GM19043 (cell line): Measurements from ENCODE around the gene HIGD1C.
"Not testable (repeated sequence)": the region's sequence is repeated elsewhere in the genome, so short reads cannot be mapped to it uniquely, and the experiment has no call there.

Source experiments
- ATAC-seq: cut with Tn5 transposase; IDR thresholded peaks from one replicate; pipeline ENCODE4 v1.9.1; 2021; ENCODE audit warnings: low read depth; ENCODE audit not compliant: unreplicated experiment

The HIGD1C gene

GRCh38 chr12:50933459-50934124 is 18.8 kb upstream of the HIGD1C start:
- no peak for ATAC-seq

GRCh38 chr12:50934371-50934851 is 17.9 kb upstream of the HIGD1C start:
- ATAC-seq: no peak

GRCh38 chr12:50934981-50935807 is 17.1 kb upstream of the HIGD1C start:
- ATAC-seq: no peak

DNA sequence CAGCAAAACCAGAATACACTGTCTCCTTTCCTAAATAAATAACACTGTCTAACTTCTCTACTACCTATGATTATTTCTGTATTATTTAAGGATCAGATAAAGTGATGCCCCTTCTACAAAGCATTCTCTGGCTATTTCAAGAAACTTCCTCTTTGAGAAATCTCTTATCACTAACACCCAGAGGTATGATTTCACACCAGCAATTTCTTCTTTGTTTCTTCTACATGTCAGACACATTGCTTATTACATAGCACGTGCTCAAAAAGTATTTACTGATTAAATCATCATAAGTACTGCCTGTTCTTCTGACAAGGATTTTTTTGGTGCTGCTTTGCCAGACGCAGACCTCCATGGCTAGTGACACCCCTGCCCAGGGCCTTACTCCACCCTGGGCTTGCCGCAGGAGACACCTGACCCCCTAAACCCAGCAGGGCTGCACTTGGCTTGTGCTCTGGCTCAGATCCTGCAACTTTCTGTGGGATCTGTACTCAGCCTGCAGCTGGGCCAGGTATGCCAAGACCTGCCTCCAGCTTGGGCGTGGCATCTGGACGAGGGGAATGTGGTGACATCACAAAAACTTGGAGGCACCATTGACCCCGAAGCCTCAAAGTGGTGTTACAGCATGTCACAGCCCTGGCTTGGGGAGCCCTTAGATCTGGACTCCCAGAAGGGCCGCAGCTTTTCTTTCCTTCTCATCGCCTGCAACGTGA is 15.4 kb upstream of the HIGD1C start:
- no peak for ATAC-seq

GRCh38 chr12:50937653-50938052 is 14.7 kb upstream of the HIGD1C start:
- ATAC-seq: no peak

DNA sequence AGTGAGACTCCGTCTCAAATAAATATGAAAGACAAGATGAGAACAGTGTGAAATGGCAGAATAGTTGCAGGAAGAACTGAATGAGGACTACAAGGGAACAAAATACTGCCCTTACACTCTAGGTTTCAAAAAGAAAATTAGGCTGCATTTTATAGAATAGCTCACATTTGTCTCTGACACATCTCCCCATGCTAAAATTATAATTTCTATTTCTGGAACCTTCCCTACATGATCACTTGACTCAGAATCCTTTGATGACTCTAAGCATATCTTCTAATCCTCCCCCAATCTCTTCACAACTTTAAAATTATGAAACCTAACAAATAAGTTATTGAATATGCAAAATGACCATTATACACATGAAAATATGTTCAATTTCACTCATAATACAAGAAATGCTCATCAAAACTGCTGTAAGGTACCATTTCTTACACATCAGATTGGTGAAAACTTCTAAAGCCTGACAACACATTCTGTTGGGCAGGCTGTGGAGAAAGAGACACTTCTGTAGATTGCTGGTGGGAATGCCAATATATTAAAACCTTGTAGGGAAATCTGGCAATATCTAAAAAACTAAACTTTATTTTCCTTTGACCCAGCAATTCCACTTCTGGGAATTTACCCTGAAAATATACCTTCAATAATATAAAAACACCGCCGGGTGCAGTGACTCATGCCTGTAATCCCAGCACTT is 4.3 kb upstream of the HIGD1C start:
- no peak for ATAC-seq

DNA sequence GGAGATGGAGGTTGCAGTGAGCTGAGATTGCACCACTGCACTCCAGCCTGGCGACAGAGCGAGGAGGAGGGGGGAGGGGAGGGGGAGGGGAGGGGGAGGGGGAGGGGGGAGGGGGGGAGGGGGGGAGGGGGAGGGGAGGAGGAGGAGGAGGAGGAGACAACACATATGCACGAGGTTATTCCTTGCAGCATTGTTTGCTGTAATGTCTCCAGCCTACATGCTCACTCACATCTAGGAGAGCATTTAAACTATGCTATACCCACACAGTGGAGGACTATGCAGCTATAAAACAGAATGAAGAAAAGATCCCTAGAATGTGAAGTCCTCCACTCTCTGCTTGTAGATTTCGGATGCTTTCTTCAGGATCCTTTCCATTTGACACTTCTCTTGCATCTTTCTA is 3.5 kb upstream of the HIGD1C start:
- ATAC-seq: no peak

DNA sequence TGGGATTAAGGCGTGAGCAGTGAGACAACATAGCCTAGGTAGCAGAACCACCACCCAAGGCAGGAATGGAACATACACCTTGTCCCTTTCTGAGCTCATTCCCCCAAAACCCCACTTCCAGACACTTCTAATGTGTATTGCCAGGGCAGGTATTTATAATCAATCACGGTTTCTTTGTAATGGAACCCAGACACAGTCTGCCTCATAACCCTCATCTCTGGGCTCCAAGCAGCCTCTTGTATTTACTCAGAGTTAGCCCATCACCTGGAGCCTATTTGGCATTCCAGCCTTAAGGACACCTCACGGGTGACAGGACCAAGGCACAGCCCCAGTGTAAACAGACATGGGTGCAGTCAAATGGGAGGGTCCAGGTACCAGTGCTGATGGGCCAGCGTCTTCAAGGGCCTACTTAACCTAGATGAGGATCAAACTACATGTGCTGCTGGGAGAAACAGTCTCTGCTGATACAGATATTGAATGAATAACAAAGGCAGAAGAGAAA is 2.5 kb upstream of the HIGD1C start:
- no peak for ATAC-seq

GRCh38 chr12:50951112-50951511 is 1.2 kb upstream of the HIGD1C start:
- no peak for ATAC-seq

DNA sequence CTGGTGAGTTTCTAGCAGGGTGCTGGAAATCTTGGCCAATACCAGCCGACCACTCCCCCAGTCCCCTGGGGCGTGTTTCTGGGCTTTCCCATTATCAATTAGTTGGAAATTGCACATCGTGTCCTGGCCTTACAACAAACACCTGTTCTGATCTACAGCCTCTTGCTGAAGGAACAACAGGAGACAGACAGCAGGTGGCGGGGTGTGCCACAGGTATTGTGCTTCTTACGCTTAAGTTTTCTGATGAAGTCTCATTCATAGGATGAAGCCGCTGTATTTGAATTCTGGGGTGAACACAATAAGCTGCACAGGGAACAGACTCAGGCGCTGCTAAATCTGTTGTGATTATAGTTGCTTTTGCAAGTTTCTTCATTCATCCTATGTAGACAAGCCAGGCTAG is 703 bp downstream of the HIGD1C start:
- ATAC-seq: no peak

GRCh38 chr12:50954789-50955188 is 2.4 kb downstream of the HIGD1C start:
- ATAC-seq: not testable (repeated sequence)

DNA sequence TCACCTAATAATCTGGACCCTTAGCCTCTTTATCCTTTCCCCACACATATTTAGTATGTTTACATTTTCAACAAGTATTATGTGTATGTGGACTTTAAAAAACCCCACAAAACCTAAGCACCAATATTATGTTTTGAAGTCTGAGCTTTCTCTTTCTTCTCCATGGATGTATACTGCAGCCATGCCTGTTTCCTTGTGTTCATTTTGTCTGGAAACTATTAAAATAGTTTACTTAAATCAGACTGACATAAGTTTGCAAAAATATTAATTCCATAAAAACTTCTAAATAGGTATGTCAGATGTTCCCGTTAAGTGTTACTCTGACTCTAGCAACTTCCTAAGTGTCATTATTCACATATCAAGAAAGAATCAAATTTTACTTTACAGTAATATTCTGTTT is 2.9 kb downstream of the HIGD1C start:
- no peak for ATAC-seq

- ATAC-seq: no peak
These were observed 3.4 kb downstream of the HIGD1C start for GRCh38 chr12:50955697-50956096.

DNA sequence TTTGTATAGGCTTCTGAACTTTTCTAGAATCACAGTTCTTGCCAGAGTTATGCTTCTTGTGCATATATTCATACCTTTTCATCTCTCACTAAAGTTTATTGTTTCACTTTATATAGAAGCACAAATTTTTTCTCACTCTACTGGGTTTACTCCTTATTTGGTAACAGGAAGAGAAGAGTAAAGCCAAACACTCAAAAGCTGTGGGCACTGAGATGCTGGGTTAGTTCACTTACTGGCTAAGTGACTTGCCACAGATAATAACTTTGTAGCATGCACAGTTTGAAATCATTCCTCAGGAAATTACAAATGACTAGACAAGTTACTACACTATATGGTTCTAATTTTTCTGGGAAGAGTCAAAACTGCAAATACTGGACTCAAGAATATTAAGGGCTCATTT is 7.8 kb downstream of the HIGD1C start:
- ATAC-seq: no peak

DNA sequence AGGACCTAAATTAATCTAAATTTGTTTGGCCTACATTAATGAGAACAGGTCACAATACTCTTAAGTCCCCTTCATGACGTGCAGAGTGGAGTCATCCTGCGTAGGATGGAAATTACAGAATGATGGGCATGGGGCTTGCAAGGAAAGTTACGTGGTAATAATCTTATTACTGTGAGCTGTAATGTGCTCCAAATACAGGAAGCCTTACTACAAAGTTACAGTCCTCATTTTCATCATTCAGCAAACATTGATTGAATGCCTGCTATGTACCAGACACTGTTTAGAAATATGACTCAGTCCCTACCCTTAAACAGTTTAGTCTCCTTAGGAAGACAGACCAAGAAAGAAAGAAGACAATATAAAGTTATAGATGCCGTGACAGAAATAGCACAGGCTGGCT is 9.4 kb downstream of the HIGD1C start:
- ATAC-seq: no peak

GRCh38 chr12:50964432-50964831 is 12.1 kb downstream of the HIGD1C start:
- no peak for ATAC-seq

GRCh38 chr12:50971946-50972345 is 19.6 kb downstream of the HIGD1C start:
- ATAC-seq: no peak

DNA sequence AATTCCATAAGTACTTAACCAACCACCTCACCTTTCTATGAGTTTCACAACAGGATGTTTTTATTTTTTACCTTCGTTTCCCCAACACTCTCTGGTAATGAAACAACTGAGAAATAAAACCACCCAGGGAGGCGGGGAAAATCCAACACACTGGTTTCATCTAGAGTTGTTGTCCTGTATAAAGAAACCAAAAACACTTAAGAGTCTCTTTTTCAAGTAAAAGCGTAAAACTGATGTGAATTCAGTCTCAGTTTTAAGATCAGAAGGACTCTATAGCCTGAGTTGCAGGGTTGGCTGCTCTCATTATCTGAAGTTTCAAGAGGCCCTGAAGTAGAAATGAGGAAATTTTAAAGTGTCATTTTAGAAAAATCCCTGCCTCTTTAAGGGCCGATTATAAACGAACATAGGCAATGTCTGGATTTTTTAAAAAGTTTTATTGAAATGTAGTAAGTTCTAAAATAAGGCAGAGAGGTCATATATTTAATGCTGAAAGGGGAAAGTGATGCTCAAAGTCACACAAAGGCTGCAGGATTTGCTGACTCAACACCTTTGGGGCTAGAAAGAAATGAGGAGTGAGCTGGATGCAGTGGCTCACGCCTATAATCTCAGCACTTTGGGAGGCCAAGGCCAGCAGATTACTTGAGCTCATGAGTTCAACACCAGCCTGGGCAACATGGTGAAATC is 27.2 kb downstream of the HIGD1C start:
- no peak for ATAC-seq

GRCh38 chr12:50980545-50980944 is 28.2 kb downstream of the HIGD1C start:
- ATAC-seq: no peak
